Endodermal cell (in vitro differentiated cells): ENCODE measurements around the gene SHH. TPM values are rescaled to one million over a fixed set of nuclear protein-coding genes. Genes with fewer than 3 reads are reported as not detected.

Experiments
- DNase-seq: peaks from one replicate; pipeline ENCODE4 v3.0.0-alpha.2; 2017
- H3K27ac ChIP-seq: 2 replicates; pipeline ENCODE4 v1.5.1; 2013; ENCODE audit warnings: mild to moderate bottlenecking, low read depth, low read length, moderate library complexity
- H3K27me3 ChIP-seq: 2 replicates; pipeline ENCODE4 v1.6.1; 2013; ENCODE audit warnings: mild to moderate bottlenecking, low read length, moderate library complexity; ENCODE audit not compliant: insufficient read depth, control insufficient read depth, poor library complexity, severe bottlenecking
- H3K36me3 ChIP-seq: 2 replicates; pipeline ENCODE4 v1.7.0; 2013; ENCODE audit warnings: mild to moderate bottlenecking, low read length, moderate library complexity; ENCODE audit not compliant: control insufficient read depth, insufficient read depth
- H3K4me1 ChIP-seq: one replicate; pipeline ENCODE4 v1.7.0; 2013; ENCODE audit warnings: low read length; ENCODE audit not compliant: control insufficient read depth, insufficient read depth
- H3K4me3 ChIP-seq: 2 replicates; pipeline ENCODE4 v1.5.1; 2013; ENCODE audit warnings: mild to moderate bottlenecking, low read length, moderate library complexity
- H3K9ac ChIP-seq: 2 replicates; pipeline ENCODE4 v1.6.1; 2013; ENCODE audit warnings: mild to moderate bottlenecking, low read length, moderate library complexity; ENCODE audit not compliant: poor library complexity, severe bottlenecking; ENCODE audit errors: extremely low read depth
- H3K9me3 ChIP-seq: 2 replicates; pipeline ENCODE4 v1.6.1; 2013; ENCODE audit warnings: mild to moderate bottlenecking, low read length, moderate library complexity; ENCODE audit not compliant: control insufficient read depth
- H3K27ac Mint-ChIP-seq: 2 replicates; pipeline ENCODE4 v1.8.0; 2020; ENCODE audit warnings: mixed read lengths
- H3K27me3 Mint-ChIP-seq: 2 replicates; pipeline ENCODE4 v1.8.0; 2021; ENCODE audit warnings: mild to moderate bottlenecking, mixed read lengths; ENCODE audit not compliant: insufficient read depth
- H3K36me3 Mint-ChIP-seq: 2 replicates; pipeline ENCODE4 v1.8.0; 2020; ENCODE audit warnings: low read depth, mixed read lengths
- H3K4me1 Mint-ChIP-seq: 2 replicates; pipeline ENCODE4 v1.8.0; 2020; ENCODE audit warnings: mixed read lengths
- H3K4me3 Mint-ChIP-seq: 2 replicates; pipeline ENCODE4 v1.8.0; 2020; ENCODE audit warnings: mild to moderate bottlenecking, moderate library complexity, mixed read lengths
- H3K9me3 Mint-ChIP-seq: 2 replicates; pipeline ENCODE4 v1.8.0; 2020; ENCODE audit warnings: mild to moderate bottlenecking, mixed read lengths
- WGBS, 2 experiments: methylation state at CpG; one replicate each; pipeline versions ENCODE4 v1.1.5 to v1.1.7; 2013; ENCODE audit warnings: missing lambda C conversion rate in 2 of 2, mixed read lengths in 1 of 2; ENCODE audit not compliant: insufficient coverage in 1 of 2, insufficient read length in 1 of 2; 5-methylcytosine and 5-hydroxymethylcytosine counted together
- total RNA-seq, 2 donors: library from RNA; stranded (reverse); fragmentation: NEBNext Ultra II Directional in 1 of 2; extraction: Animal tissue kit (Norgen Biotek cat#: 25700) in 1 of 2; gene quantifications; 2 replicates in 1 of 2; 3 replicates in 1 of 2; pipeline ENCODE4 v1.2.1, GENCODE V29; 2021
- TF ChIP-seq, protein P1 (sequence below): fragments of 200-600 bp; sonication (generic); conservative IDR thresholded peaks from 2 replicates; pipeline ENCODE4 v1.5.0; 2021; ENCODE audit warnings: antibody characterized with exemption, mild to moderate bottlenecking

Gene SHH
- total RNA-seq, 2 donors from 2014 or later, result 0.99 to 1.6 TPM

- Histone ChIP-seq H3K9ac (no peak overlapping the region), H3K9me3 (no peaks in the 10 kb centered on the region), H3K4me3 (no peak overlapping the region), H3K4me1 (peaks cover 4% of the 10 kb centered on the region), H3K27me3 (no peaks in the 10 kb centered on the region), H3K27ac (no peak overlapping the region), H3K36me3 (no peaks in the 10 kb centered on the region)
- peaks cover 2% of the 10 kb centered on the region for H3K4me1 Mint-ChIP-seq
- H3K27me3 Mint-ChIP-seq, result peaks cover 3% of the 10 kb centered on the region
- peak; percentile 23 for DNase-seq
- WGBS, 2 experiments, result 88 to 89% methylated on average over 3 of the region's 3 CpGs
- no peaks in the 10 kb centered on the region for H3K36me3 Mint-ChIP-seq
- no peaks in the 10 kb centered on the region for H3K9me3 Mint-ChIP-seq
- H3K27ac Mint-ChIP-seq, result no peak overlapping the region
- no peak overlapping the region for H3K4me3 Mint-ChIP-seq
- TF ChIP-seq, protein P1, sequence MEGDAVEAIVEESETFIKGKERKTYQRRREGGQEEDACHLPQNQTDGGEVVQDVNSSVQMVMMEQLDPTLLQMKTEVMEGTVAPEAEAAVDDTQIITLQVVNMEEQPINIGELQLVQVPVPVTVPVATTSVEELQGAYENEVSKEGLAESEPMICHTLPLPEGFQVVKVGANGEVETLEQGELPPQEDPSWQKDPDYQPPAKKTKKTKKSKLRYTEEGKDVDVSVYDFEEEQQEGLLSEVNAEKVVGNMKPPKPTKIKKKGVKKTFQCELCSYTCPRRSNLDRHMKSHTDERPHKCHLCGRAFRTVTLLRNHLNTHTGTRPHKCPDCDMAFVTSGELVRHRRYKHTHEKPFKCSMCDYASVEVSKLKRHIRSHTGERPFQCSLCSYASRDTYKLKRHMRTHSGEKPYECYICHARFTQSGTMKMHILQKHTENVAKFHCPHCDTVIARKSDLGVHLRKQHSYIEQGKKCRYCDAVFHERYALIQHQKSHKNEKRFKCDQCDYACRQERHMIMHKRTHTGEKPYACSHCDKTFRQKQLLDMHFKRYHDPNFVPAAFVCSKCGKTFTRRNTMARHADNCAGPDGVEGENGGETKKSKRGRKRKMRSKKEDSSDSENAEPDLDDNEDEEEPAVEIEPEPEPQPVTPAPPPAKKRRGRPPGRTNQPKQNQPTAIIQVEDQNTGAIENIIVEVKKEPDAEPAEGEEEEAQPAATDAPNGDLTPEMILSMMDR, result no peak
Measured at GRCh38 chr7:155856656-155857055, 44.4 kb upstream of the SHH start.

- Mint-ChIP-seq H3K9me3 (no peaks in the 10 kb centered on the region), H3K27ac (no peak overlapping the region), H3K36me3 (no peaks in the 10 kb centered on the region)
Measured at GRCh38 chr7:155852426-155853301, 40.4 kb upstream of the SHH start.

GRCh38 chr7:155851892-155852291 lies 39.6 kb upstream of the SHH start:
- H3K9ac ChIP-seq, result no peak overlapping the region
- H3K4me1 Mint-ChIP-seq, result no peaks in the 10 kb centered on the region
- DNase-seq, result peak; percentile 28
- no peaks in the 10 kb centered on the region for H3K4me1 ChIP-seq
- no peaks in the 10 kb centered on the region for H3K27me3 Mint-ChIP-seq
- H3K27ac ChIP-seq, result no peak overlapping the region
- TF ChIP-seq, protein P1, result no peak
- no peak overlapping the region for H3K27ac Mint-ChIP-seq
- H3K9me3 ChIP-seq, result no peaks in the 10 kb centered on the region
- no peak overlapping the region for H3K4me3 ChIP-seq
- WGBS, 2 experiments, result 85 to 92% methylated on average over 2 to 5 of the region's 5 CpGs
- H3K36me3 Mint-ChIP-seq, result no peaks in the 10 kb centered on the region
- H3K36me3 ChIP-seq, result no peaks in the 10 kb centered on the region
- H3K4me3 Mint-ChIP-seq, result no peak overlapping the region
- no peaks in the 10 kb centered on the region for H3K27me3 ChIP-seq
- no peaks in the 10 kb centered on the region for H3K9me3 Mint-ChIP-seq

More at GRCh38 chr7:155852426-155853301, 40.4 kb upstream of the SHH start:
- 92% methylated on average over 5 of the region's 5 CpGs; no CpG with 5 or more reads in 1 of the 2 experiments for WGBS, 2 experiments
- Histone ChIP-seq H3K27ac (no peak overlapping the region), H3K9ac (no peak overlapping the region), H3K9me3 (no peaks in the 10 kb centered on the region), H3K4me1 (no peaks in the 10 kb centered on the region), H3K36me3 (no peaks in the 10 kb centered on the region), H3K27me3 (no peaks in the 10 kb centered on the region), H3K4me3 (no peak overlapping the region)
- no peaks in the 10 kb centered on the region for H3K27me3 Mint-ChIP-seq
- H3K4me3 Mint-ChIP-seq, result no peak overlapping the region
- no peaks in the 10 kb centered on the region for H3K4me1 Mint-ChIP-seq
- DNase-seq, result no peak
- TF ChIP-seq, protein P1, result no peak
